Jurkat, Clone E6-1 (cell line): ENCODE results near the gene PRKAR2A.
"Not testable (repeated sequence)": the region's sequence is repeated elsewhere in the genome, so short reads cannot be mapped to it uniquely, and the experiment has no call there.

Experiments used
- DNase-seq: peaks from one replicate; pipeline ENCODE4 v3.0.0-alpha.2; 2011; ENCODE audit warnings: low read depth, low spot score
- H3K4me3 ChIP-seq: 2 replicates; pipeline ENCODE4 v1.5.1; 2011; ENCODE audit warnings: mild to moderate bottlenecking, low read length, control low read depth, moderate library complexity

The PRKAR2A gene

GRCh38 chr3:48739955-48740823 is 107.5 kb downstream of the PRKAR2A start:
- no peak overlapping the region for H3K4me3 ChIP-seq
- DNase-seq, result no peak

DNA sequence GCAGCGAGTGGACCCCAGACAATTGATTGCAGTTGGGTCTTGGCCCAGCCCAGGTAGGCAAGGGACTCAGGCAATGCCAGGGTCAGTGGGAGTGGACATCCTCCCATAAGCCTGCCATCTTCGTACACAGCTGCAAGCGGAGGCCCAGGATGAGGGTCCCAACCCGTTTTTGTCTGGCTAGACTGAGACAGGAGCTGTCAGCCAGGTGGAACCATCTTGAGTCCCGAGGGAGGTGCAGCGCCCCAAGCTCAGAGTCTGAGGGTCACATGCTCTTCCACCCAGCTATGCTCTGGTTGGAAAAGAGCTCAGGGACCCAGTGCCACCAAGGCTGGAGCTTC is 108.1 kb downstream of the PRKAR2A start:
- H3K4me3 ChIP-seq, result no peak overlapping the region

DNA sequence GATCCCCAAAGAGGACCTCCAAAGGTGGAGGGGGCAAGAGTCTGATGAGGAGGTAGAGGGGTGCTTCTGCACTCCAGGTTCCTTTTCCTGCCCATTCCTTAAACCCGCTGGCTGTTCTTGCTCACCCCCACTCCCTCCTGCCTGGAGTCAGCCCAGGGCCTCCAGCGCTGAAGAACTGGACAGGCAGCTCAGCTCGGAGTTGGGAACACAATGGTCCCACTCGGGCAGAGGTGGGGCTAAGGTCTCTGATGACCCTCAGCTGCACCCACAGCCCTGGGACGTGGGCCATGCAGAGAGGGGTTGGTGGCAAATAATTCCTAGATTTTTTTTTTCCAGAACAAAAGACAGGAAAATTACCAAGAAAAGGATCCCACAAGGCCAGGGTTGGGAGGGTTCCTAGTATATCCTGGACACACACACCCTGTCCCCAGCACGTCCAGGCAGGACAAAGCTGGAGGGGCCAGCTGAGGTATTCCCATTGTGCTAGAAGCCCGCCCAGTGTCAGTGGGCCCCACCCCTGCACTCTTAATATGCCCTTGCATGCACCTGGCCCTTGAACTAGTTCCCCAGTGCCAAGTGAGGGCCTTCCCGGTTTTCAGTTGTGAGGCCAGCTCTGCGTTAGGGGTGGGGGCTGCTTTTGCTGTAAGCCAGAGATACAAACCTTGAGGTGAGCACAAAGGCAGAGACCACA is 108.6 kb downstream of the PRKAR2A start:
- DNase-seq, result no peak
- H3K4me3 ChIP-seq, result no peak overlapping the region

More for the DNA sequence above, 108.1 kb downstream of the PRKAR2A start:
- DNase-seq, result no peak

GRCh38 chr3:48738144-48738536 is 109.5 kb downstream of the PRKAR2A start:
- DNase-seq, result no peak
- no peak overlapping the region for H3K4me3 ChIP-seq

GRCh38 chr3:48735075-48735767 is 112.5 kb downstream of the PRKAR2A start:
- DNase-seq, H3K4me3 ChIP-seq: not testable (repeated sequence)

DNA sequence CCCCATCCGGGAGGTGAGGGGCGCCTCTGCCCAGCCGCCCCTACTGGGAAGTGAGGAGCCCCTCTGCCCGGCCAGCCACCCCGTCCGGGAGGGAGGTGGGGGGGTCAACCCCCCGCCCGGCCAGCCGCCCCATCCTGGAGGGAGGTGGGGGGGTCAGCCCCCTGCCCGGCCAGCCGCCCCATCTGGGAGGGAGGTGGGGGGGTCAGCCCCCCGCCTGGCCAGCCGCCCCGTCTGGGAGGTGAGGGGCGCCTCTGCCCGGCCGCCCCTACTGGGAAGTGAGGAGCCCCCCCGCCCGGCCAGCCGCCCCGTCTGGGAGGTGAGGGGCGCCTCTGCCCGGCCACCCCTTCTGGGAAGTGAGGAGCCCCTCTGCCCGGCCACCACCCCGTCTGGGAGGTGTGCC is 113.1 kb downstream of the PRKAR2A start:
- not testable (repeated sequence) for DNase-seq

DNA sequence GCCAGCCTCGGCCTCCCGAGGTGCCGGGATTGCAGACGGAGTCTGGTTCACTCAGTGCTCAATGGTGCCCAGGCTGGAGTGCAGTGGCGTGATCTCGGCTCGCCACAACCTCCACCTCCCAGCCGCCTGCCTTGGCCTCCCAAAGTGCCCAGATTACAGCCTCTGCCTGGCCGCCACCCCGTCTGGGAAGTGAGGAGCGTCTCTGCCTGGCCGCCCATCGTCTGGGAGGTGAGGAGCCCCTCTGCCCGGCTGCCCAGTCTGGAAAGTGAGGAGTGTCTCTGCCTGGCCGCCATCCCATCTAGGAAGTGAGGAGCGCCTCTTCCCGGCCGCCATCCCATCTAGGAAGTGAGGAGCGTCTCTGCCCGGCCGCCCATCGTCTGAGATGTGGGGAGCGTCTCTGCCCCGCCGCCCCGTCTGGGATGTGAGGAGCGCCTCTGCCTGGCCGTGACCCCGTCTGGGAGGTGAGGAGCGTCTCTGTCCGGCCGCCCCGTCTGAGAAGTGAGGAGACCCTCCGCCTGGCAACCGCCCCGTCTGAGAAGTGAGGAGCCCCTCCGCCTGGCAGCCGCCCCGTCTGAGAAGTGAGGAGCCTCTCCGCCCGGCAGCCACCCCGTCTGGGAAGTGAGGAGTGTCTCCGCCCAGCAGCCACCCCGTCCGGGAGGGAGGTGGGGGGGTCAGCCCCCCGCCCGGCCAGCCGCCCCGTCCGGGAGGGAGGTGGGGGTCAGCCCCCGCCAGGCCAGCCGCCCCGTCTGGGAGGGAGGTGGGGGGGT is 113.7 kb downstream of the PRKAR2A start:
- not testable (repeated sequence) for DNase-seq, H3K4me3 ChIP-seq

More for the DNA sequence above, 113.1 kb downstream of the PRKAR2A start:
- not testable (repeated sequence) for H3K4me3 ChIP-seq

GRCh38 chr3:48727511-48727910 is 120.2 kb downstream of the PRKAR2A start:
- H3K4me3 ChIP-seq, result no peak overlapping the region
- no peak for DNase-seq

DNA sequence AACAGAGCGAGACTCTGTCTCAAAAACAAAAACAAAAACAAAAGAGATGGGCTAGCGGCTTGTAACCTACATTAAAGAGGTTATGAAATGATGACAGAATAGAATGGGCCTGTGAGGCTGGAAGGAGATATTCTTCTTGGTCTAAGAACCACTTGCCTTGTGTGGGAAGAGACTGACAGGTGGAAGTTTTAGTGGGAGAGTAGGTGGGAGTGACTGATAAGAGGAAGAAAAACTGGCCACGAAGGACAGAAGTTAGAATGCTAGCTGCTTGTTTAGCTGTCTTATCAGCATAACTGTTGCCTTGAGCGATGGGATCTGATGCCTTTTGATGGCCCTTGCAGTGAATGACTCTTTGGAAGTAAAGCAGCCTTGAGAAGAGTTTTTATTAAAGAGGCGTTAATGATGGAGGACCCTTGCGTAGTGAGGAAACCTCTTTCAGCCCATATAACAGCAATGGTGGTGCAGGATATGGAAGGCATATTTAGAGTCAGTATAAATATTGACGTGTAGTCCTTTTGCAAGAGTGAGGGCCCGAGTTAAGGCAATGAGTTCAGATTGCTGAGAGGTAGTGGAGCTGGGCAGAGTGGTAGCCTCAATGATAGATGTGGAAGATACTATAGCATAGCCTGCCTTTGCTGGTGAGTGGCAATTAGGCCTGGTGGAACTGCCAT is 122.4 kb downstream of the PRKAR2A start:
- H3K4me3 ChIP-seq, DNase-seq: not testable (repeated sequence)

- H3K4me3 ChIP-seq, result no peak overlapping the region
- DNase-seq, result no peak
Measured at GRCh38 chr3:48723725-48724124, 123.9 kb downstream of the PRKAR2A start.

- not testable (repeated sequence) for H3K4me3 ChIP-seq, DNase-seq
Measured at GRCh38 chr3:48723293-48723692, 124.4 kb downstream of the PRKAR2A start.

GRCh38 chr3:48716982-48717746 is 130.5 kb downstream of the PRKAR2A start, which contains the start of gene IP6K2:
IP6K2 (minus strand) TSS chr3:48717221; CDS start chr3:48695291, 21,930 bp downstream.
- H3K4me3 ChIP-seq, result peak within 1 kb of the TSS; percentile 72
- peak; percentile 96 for DNase-seq

GRCh38 chr3:48716508-48716981 is 131.1 kb downstream of the PRKAR2A start:
- DNase-seq, result peak; percentile 27

DNA sequence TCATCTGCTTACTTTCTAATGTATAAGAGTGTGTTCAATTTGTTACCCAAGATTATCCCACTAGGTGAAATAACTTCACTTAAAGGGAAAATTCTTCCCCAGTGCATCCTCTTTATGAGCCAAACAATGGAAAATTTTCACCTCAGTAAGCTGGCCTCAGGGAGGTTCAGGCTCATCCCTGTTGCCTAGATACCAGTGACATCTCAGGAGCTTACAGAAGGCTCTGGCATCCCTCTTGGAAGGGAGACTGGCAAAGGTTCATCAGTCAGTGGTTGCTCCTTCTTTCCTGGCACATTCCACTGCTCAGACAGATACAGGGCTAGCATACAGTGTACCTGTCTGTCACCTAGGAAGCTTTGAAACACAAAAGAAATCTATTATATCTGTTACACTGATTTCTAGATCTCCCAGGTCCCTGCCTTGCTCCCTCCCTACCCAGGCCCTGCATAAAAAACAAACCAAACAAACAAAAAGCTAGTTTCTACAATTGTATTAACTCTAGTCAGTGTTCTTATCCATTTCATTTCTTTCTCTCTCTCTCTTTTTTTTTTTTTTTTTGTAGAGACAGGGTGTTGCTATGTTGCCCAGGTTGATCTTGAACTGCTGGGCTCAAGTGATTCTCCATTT is 132.4 kb downstream of the PRKAR2A start:
- no peak for DNase-seq

More at GRCh38 chr3:48716508-48716981, 131.1 kb downstream of the PRKAR2A start:
- H3K4me3 ChIP-seq, result peak overlapping the region; percentile 72

DNA sequence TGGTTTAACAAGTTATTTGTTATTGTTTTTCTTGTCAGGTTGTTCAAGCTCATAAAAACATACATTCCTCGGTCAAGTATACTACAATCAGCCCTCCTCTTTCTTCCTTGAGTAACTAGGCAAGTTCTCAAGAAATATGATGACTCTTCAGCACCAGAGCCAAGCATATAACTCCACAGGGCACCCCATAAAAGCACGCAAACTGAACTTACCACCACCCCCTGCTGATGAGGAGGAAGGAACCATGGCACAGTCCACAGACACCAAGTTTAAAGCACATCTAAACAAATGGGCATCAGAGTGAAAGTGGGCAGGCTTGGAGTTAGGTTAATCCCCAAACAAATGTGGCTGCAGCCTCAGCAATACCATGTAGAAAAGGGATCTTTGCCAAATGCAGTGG is 135.9 kb downstream of the PRKAR2A start:
- DNase-seq, result no peak

More for the DNA sequence above, 132.4 kb downstream of the PRKAR2A start:
- H3K4me3 ChIP-seq, result peak overlapping the region; percentile 72

DNA sequence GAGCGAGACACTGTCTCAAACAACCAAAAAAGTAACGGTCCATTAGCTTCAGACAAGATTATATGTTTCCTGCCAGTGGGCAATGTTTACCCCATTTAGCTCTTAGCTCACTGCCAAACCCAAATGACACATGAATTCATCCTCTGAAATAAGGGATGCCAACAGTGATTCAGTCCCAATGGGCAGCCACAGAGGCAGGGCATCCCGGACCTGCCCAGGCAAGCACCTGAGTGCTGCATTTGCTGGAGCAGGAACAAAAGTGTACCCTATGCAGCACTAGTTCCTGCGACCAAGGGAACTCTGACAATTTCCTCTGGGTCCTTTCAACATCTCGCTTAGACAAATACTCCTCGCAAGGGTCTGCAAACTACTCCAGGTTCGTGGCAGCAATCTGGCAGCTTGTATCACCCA is 138.6 kb downstream of the PRKAR2A start:
- H3K4me3 ChIP-seq, result no peak overlapping the region
- no peak for DNase-seq

More for the DNA sequence above, 135.9 kb downstream of the PRKAR2A start:
- no peak overlapping the region for H3K4me3 ChIP-seq

- H3K4me3 ChIP-seq, result no peak overlapping the region
- no peak for DNase-seq
Measured at GRCh38 chr3:48708481-48708889, 139.2 kb downstream of the PRKAR2A start.
